Measurements from ENCODE around the gene ETV7.
"Not testable (repeated sequence)": the region's sequence is repeated elsewhere in the genome, so short reads cannot be mapped to it uniquely, and the experiment has no call there.

The ETV7 gene

DNA sequence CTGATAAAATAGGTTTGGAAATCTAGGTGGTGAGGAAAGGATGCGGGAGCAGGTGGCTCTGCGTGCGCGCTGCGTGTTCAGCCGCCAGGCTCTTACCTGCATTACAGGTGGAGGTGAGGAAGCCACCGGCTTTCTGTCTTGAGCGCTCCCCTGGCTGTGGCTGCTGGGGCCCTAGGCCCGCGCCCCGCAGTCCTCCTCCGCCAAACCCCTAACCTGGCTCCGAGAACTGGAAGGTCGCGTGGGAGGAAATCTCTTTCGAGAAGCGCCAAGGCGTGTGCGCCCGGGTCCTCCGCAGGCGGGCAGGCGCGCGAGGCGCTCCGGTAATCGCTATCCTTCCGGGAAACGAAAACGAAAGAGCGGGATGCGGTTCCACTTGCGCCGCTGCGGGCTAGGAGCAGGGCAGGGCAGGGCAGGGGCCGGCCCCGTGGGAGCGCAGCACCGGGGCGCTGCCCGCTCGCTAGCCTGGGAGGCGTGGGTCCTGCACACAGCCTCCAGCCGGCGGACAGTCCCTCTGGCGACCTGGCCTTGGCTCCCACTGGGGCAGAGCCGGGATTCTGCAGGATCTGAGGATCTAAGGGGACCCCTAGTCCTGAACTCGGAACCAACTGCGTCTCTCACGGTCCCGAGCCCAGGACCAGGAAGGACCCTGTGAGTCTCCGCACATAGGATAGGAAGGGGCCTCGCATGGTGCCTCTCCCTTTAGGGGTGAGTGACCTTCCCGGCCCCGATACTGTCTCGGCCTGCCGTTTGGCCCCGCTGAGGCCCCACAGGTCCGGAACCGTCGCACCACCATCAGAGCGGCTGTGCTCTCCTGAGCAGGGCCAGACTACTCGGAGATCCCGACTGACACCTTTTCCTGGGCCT, at the start of gene ETV7:
Gene ETV7, minus strand, starts transcription at position 230 of the 864 bp plus-strand sequence. Its CDS starts 128 bp downstream, at position 102.
- no peak for DNase-seq

DNA sequence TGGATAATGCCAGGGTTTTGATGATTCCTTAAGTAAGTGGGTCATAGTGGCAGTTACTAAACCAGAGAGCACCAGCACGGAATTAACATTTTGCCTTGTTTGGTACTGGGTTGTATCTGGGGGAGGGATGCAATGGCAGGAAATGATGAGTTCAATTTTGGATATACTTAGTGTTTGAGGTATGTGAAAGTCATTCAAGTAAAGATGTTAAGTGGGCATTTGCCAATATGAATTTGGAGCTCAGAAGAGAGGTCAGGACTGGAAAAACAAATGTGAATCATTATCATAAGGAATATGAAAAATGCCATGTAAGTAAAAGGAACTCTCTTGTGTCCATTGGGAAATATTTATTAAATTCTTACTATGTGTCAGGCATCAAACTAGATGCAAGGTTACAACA, 49.0 kb upstream of the ETV7 start:
- DNase-seq, result no peak

DNA sequence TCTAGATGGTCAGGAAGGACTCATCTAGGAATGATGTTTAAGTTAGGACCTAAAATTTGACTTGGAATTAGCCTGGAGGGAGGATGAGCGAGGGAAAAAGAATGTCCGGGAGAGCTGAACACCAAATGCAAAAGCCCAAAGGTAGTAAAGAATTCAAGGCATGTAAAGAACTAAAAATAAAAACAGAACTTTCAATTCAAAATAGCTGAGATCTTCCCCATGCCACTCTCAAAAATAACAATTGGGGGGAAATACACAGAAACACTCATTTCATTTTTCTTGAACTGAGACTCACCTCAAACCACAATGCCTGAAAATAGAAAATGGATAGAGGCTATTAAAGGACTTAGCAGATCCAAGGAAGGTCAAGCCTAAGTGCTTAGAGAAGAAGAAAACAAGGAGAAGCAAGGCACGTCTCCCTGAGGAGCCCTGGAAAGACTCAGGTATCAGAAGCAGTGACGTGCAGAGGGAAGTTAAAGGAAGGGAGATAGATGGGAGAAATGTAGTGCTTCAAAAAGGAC, 44.7 kb upstream of the ETV7 start:
- DNase-seq, result no peak

DNA sequence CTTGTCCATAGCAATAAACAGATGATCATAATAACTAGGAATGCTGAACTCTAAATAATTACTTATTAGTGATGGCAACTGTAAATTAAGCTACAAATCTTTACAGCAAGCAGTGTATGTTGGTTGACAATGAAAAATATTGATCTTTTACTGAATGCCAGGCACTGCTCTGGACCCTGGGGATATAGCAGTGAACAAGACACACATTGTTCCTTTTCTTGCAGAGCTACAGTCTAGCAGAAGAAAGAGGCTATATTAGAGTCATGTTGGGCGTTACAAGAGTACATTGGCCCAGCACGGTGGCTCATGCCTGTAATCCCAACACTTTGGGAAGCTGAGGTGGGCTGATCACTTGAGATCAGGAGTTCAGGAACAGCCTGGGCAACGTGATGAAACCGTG, 43.7 kb upstream of the ETV7 start:
- DNase-seq, result no peak

DNA sequence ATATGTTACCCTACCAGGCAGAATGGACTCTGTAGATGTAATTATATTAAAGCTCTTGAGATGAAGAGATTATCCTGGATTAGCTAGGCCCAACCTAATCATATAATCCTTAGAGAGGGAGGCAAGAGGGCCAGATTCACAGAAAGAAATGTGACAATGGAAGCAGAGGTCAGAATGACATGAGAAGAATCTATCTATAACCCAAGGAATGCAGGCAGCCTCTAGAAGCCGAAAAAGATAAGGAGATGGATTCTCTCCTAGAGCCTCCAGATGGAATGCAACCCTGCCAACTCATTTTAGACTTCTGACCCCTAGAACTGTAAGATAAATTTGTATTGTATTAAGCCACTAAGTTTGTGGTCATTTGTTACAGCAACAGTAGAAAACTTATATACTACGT, 42.9 kb upstream of the ETV7 start:
- no peak for DNase-seq

DNA sequence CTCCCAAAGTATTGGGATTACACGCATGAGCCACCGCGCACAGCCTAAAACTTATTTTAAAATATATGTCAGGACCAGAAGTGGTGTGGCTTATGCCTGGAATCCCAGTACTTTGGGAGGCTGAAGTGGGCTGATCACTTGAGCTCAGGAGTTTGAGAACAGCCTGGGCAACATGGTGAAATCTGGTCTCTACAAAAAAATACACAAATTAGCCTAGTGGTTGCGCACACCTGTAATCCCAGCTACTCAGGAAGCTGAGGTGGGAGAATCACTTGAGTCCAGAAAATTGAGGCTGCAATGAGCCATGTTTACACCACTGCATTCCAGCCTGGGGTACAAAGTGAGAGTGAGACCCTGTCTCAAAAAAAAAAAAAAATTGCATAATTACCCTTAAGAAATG, 41.4 kb upstream of the ETV7 start:
- DNase-seq, result no peak

DNA sequence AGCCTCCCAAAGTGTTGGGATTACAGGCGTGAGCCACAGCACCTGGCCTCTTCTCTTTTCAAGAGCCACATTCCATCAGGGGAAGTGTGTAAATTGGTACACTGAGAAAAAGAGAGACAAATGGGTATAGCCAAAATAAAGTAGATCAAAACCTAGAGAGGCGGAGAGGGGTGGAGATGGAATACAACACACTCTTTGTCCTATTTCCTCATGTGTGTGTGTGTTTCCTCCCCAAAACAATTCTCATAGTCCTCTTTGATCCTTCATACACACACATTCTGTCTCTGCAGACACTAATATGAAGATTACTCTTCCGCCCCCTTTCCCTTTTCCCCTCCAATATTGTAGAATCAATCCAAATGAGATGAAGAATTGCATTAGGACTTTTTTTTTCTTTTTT, 39.2 kb upstream of the ETV7 start:
- DNase-seq, result no peak

DNA sequence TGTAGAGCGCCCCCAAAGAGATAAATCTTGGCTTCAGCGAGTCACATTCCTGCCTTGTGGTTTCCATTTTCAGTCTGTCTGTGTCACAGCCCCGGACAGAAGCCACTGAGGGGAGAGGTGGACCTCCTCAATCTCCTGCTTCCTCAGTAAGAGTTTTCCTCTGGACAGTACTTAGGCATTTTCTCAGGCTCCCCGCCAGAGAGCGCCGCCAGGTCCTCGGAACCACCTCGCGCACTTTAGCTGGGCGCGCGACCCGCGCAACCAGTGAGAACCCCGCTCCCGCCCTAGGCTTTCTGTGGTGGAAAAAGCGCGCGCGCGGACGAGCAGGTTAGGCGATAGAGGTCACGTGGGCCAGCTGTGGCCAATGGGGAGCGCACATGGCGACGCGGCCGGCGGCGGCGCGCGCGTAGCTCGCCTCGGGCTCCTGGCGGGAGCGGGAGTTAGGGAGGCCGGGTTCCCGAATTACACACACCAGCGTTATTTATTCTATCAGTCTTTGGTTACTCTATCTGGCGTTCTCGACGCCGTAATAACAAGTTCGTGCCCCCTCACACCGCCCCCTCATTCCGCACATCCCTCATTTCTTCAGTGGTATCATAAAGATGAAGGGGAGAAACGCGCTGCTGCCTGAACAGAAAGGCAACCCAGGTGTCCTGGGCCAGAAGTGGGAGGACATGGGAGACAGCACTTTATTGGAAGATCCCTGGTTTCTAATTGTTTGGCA, 35.8 kb upstream of the ETV7 start:
- DNase-seq, result peak; percentile 100

DNA sequence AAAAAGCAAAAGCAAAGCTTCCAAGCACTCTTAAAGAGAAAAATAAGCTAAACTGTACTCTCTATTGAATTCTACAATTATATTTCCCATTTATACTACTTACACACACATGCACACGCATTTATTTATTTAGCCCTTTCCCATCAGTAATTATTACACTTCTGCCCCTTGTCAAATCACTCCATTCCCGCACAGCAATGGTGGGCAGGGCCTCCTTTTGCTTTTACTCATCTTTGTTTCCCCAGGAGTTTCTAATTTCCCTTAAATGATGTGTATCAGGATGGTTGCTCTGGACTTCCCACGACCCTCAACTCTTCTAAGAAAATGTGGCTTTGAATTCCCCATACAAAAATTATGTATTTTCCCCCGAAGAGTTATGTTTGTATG, 35.2 kb upstream of the ETV7 start:
- no peak for DNase-seq

DNA sequence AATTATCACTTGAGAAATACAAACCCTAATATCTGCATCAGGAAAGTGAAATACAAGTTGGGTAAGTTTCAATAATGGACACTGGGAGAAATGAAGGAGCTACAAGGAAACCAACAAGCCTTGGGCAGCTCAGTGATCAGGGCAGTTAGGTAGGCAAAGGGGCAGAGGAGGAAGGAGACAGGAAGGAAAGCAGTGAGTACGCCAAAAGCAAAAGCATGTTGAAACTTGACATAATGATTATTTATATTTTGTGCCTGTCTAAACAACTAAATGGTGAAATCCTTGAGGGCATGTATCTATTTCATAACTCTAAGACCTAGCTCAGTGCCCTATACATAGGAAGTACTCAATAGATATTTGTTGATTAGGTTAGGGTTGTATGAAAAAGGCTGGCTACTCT, 31.8 kb upstream of the ETV7 start:
- no peak for DNase-seq

DNA sequence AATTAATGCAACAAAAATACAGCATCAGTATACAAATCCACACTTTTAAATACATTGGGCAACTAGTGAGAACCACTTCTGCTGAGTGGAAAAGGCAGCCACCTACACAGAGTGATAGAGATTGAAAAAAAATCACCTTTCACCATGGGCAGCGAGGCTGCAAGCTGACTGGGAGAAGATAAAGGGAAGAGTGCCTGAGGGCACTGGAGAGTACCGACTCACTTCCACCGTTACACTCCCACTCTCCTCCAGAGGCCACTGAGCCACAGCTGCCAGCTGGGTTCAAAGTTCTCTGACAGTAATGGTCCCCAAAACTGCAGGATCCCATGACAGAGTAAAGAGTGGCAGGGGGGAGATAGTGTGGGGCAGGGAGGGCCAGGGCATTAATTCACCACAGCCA, 31.1 kb upstream of the ETV7 start:
- no peak for DNase-seq

DNA sequence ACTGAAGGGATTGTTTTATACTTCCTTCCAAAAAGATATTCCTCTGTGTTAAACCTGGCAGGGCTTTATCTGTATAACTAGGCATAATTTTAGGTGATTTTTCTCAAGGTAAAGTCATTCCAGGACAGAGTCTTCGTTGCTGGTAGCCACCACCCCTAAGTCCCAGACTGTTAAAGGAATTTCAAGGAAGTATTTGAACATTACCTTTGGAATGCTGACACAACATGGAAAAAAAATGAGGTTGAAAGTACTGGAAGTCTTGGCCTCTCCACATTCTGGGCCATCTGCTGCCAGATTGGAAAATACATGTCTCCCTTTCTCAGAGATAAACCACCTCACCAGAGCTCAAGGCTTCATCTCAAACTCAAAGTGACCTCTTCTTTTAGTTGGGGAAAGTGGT, 27.0 kb upstream of the ETV7 start:
- no peak for DNase-seq

DNA sequence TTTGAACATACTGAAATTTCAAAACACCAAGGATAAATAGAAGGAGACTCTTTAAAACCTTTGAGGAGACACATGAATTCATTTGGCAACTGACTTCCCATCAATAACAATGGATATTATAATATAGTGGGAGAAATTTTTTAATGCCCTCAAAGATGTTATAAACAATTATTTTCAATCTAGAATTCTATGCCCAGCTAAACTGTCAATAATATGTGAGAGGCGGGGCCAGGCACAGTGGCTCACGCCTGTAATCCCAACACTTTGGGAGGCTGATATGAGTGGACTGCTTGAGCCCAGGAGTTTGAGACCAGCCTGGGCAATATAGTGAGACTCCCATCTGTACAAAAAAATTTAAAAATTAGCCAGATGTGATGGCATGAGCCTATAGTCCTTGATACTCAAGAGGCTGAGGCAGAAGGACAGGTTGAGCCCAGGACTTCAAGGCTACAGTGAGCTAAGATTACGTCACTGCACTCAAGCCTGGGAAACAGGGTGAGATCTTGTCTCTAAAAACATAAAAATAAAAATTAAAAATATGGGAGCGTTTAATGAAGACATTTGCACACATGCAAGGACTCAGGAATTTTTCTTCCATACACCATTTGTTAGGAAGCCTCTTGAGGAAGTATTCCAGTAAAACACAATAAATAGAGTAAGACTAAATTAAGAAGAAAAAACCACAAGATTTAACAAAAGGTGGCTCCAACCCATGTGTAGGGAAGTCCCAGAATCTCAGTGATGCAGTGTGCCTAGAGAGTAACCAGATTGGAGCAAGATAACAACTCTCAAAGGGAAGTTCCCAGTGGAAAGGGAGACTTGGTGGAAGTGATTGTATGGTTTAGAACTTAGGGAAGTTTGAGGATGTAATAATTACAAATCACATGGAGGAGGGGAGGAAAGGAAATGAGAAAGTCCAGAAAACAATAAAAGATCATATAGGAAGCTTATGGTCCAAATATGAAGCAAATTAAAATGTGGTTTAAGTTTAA, 26.3 kb upstream of the ETV7 start:
- no peak for DNase-seq

DNA sequence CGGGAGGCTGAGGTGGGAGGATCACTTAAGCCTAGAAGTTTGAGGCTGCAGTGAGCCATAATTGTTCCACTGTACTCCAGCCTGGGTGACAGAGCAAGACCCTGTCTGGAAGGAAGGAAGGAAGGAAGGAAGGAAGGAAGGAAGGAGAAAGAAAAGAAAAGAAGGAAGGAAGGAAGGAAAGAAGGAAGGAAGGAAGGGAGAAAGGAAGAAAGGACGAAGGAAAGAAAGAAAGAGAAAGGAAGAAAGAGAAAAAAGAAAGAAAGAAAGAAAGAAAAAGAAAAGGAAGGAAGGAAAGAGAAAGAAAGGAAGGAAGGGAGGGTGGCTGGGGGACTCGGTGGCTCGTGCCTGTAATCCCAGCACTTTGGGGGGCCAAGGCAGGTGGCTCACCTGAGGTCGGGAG, 22.2 kb upstream of the ETV7 start:
- not testable (repeated sequence) for DNase-seq

DNA sequence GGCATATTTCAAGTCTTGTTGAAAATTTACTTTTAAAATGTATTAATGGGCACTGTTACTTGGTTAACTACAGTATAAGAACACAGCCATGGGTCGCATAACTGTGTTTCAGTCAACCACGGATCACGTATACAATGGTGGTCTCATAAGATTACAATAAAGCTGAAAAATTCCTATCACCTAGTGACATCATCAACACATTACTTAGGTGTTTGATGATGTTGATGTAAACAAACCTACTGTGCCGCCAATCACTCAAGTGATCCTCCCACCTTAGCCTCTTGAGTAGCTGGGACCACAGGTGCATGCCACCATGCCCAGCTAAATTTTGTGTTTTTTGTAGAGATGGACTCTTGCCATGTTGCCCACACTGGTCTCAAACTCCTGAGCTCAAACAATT, 16.7 kb upstream of the ETV7 start:
- DNase-seq, result no peak

DNA sequence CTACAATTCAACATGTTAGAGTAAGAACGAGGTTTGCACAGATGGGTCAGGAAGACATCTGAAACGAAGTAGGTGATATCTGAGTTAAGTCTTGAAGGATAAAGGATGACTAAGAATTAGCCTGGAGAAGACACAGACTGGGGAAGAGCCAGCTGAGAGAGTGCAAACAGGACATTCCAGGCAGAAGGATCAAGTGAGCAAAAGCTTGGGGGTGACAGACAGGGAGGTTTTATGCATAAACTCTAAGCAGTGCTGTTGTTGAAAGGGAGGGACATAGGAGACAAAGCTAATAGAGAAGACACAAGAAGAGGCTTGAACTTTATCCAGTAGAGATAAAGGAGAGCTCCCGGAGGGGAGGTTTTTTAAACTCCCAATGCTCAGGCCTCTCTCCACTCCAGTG, 15.0 kb upstream of the ETV7 start:
- no peak for DNase-seq

DNA sequence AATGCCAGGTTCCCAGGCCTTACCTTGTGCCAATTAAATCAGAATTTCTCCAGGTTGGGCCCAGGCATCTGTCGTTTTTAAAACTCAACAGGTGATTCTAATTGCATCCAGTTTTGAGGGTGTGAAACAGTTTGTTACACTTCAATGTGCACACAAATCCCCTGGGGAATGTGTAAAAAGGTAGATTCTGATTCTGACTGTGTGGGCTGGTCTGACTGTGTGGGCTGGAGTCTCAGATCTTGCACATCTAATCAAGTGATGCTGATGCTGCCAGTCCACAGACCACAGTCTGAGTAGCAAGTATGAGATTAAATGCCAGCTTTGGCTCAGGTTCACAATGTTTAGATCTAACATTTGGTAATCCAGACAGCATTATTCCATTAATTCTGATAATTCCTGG, 12.5 kb upstream of the ETV7 start:
- DNase-seq, result no peak

DNA sequence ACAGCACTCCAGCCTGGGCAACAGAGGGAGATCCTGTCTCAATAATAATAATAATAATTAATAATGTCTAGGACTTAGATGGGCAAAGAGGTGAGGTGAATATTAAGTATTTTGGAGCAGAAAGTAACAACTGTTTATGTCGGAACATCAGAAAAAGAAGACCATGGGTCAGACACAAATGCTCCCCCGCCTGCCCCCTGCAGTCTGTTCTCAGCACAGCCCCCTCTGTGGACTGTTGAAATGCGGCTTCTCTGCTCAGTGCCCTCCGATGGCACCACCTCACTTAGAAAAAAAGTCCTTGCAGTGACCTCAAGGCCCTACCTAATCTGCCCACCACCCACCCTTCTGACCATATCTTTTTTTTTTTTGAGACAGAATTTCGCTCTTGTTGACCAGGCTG, 5.2 kb upstream of the ETV7 start:
- DNase-seq, result no peak

DNA sequence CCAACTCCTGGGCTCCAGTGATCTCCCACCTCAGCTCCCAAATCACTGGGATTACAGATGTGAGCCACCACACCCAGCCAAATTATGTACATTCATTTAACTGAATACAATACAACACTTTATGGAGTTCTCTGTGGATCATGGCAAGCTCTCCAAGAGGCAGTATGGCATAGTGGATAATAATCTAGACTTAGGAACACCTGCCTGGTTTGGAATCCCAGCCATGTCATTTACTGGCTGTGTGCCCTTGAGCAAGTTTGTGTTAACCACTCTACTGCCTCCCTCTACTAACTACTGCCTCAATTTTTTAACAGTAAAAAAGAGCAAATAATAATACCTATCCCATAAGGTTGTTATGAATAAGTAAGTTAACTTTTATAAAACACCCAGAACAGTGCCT, 1.9 kb upstream of the ETV7 start:
- no peak for DNase-seq

DNA sequence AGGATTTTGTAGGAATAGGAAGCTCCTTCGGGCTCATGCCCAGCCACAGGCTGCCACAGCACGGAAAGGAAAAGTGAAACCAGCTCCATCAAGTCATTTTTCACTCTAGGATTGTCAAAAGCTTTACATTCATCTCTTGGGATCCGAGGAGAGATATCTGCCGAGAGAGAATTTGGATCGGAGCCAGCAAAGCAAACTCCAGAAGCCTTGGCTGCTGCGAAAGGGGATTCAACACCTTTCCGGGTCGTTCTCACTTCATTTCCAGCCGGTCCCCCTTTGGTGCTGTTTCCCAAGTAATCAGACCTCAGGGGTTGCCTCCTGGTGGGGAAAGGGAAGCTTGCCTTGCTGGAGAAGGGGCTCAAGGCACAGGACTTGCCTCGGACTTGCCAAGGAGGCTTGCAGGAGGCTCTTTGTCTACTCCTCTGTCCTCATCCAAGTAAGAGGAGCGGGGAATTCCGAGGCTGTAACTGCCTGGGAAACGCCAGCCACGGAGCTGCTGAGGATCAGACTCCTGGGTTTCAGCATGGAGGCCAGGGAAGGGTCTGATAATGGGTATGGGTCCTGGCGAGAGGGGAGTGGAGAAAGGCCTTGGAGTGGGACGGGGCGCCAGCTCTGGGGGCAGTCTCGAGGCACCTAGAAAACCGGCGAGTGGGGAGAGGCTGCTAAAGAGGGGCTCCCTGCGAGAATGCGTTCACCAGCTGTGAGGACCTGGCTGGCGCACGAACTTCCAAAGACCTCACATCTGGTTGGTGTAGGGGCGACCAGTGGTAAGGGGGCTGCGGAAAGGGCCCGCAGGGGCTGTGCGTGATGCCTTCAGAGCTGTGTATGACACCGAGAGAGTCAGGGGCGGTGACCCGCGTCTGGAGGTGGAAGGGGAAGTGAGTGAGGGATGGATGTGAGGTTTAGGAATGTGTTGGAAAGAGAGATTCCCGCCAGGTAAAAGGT, 702 bp downstream of the ETV7 start:
- no peak for DNase-seq

DNA sequence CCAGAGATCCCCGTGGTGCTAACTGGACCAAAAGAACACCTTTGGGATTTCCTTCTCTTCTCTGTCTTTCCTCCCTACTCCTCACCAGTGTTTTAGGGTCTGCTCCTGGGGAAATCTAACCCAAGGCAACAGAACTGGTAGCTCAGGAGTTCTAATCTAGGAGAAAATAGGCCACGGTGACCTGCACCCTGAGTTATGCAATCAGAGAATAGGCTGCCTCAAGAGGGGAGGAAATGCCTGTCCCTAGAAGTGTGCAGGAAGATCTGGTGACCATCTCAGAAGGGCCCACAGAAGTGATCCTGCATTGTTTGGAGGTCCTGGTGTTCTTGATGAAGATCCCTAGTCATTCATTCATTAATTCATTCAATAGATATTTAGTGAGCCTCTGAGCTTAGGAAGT, 3.4 kb downstream of the ETV7 start:
- DNase-seq, result no peak

DNA sequence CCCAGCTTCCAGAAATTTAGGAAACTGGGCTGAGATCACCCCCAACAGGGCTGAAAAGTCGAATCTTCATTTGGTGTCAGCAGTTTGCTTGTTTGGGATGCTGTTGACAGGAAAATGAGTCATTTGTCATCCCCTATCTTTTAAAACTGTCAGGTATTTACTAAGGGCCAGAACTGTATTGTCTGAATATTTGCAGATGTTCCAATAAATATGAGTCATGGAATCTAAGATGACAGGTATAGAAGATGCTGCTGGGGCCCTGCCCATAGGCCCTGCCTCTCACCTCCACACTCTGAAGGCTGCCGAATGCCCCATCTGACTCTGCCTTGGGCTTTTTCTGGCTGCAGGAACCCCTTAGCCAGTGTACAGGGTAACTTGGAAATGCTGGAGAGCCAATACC, 3.9 kb downstream of the ETV7 start:
- DNase-seq, result no peak

Measured in NCI-H510A (cell line).